Astrocyte (in vitro differentiated cells and primary cell): ENCODE measurements around the gene PROM1. TPM values are rescaled to one million over a fixed set of nuclear protein-coding genes. Genes with fewer than 3 reads are reported as not detected.

ENCODE experiments used
- DNase-seq: peaks from one replicate; pipeline ENCODE4 v3.0.0-alpha.2; 2010; ENCODE audit warnings: low read depth
- FAIRE-seq: peaks from 2 replicates; lab custom pipeline; 2011; peaks lifted over from hg19 to GRCh38; lab: Jason Lieb, UNC
- H2AFZ ChIP-seq: 2 replicates; pipeline ENCODE4 v1.6.0; 2012; ENCODE audit warnings: low read depth, low read length, inconsistent platforms
- H3K27ac ChIP-seq: 2 replicates; pipeline ENCODE4 v1.5.1; 2011; ENCODE audit warnings: low read depth, low read length, inconsistent platforms
- H3K27me3 ChIP-seq: 2 replicates; pipeline ENCODE4 v1.6.0; 2011; ENCODE audit warnings: low read length, inconsistent platforms; ENCODE audit not compliant: insufficient read depth
- H3K36me3 ChIP-seq: 2 replicates; pipeline ENCODE4 v1.5.1; 2011; ENCODE audit warnings: low read length, inconsistent platforms; ENCODE audit not compliant: insufficient read depth
- H3K4me1 ChIP-seq: 2 replicates; pipeline ENCODE4 v1.5.1; 2011; ENCODE audit warnings: low read length, inconsistent platforms; ENCODE audit not compliant: insufficient read depth
- H3K4me2 ChIP-seq: 2 replicates; pipeline ENCODE4 v1.6.0; 2012; ENCODE audit warnings: low read length, inconsistent platforms
- H3K4me3 ChIP-seq: 2 replicates; pipeline ENCODE4 v1.5.1; 2011; ENCODE audit warnings: low read depth, mild to moderate bottlenecking, low read length, inconsistent platforms; ENCODE audit not compliant: insufficient read depth
- H3K79me2 ChIP-seq: 2 replicates; pipeline ENCODE4 v1.6.0; 2012; ENCODE audit warnings: mild to moderate bottlenecking, low read length, inconsistent platforms; ENCODE audit not compliant: insufficient read depth
- H3K9ac ChIP-seq: 2 replicates; pipeline ENCODE4 v1.6.0; 2012; ENCODE audit warnings: mild to moderate bottlenecking, low read length, inconsistent platforms
- H3K9me3 ChIP-seq: 2 replicates; pipeline ENCODE4 v1.5.1; 2012; ENCODE audit warnings: low read depth, mild to moderate bottlenecking, low read length, inconsistent platforms; ENCODE audit not compliant: insufficient read depth
- H4K20me1 ChIP-seq: 2 replicates; pipeline ENCODE4 v1.6.0; 2012; ENCODE audit warnings: low read length, inconsistent platforms; ENCODE audit not compliant: insufficient read depth
- H3K27ac Mint-ChIP-seq: one replicate; pipeline ENCODE4 v1.8.0; 2021; ENCODE audit warnings: mild to moderate bottlenecking, mixed read lengths; ENCODE audit not compliant: unreplicated experiment
- H3K27me3 Mint-ChIP-seq: one replicate; pipeline ENCODE4 v1.8.0; 2021; ENCODE audit warnings: low read depth, mixed read lengths; ENCODE audit not compliant: unreplicated experiment
- H3K36me3 Mint-ChIP-seq: one replicate; pipeline ENCODE4 v1.8.0; 2021; ENCODE audit warnings: low read depth, mixed read lengths; ENCODE audit not compliant: unreplicated experiment
- H3K4me1 Mint-ChIP-seq: one replicate; pipeline ENCODE4 v1.8.0; 2021; ENCODE audit warnings: low read depth, mixed read lengths; ENCODE audit not compliant: unreplicated experiment
- H3K4me3 Mint-ChIP-seq: one replicate; pipeline ENCODE4 v1.8.0; 2021; ENCODE audit warnings: mild to moderate bottlenecking, moderate library complexity, mixed read lengths; ENCODE audit not compliant: unreplicated experiment
- H3K9me3 Mint-ChIP-seq: one replicate; pipeline ENCODE4 v1.8.0; 2021; ENCODE audit warnings: mild to moderate bottlenecking, mixed read lengths; ENCODE audit not compliant: unreplicated experiment
- CTCF ChIP-seq: IDR thresholded peaks from 2 replicates; pipeline ENCODE4 v1.5.1; 2011; ENCODE audit warnings: low read depth, mild to moderate bottlenecking, inconsistent platforms, low read length, moderate library complexity; ENCODE audit not compliant: insufficient read depth
- EZH2 ChIP-seq: IDR thresholded peaks from 2 replicates; pipeline ENCODE4 v1.6.1; 2012; ENCODE audit warnings: mild to moderate bottlenecking, low read length, inconsistent platforms; ENCODE audit not compliant: insufficient read depth
- total RNA-seq: library from RNA; stranded (reverse); gene quantifications from 2 replicates; pipeline ENCODE4 v1.2.1, GENCODE V29; 2021

PROM1 gene
- total RNA-seq, 1 donor from 2014 or later: 34.5 TPM

- H3K9me3 Mint-ChIP-seq: no peaks in the 10 kb centered on the region
- Histone ChIP-seq H2AFZ (no peak overlapping the region), H3K27me3 (no peaks in the 10 kb centered on the region), H3K79me2 (no peaks in the 10 kb centered on the region), H3K9ac (no peak overlapping the region), H3K4me3 (no peak overlapping the region), H3K36me3 (no peaks in the 10 kb centered on the region), H3K27ac (no peak overlapping the region), H4K20me1 (no peaks in the 10 kb centered on the region), H3K9me3 (no peaks in the 10 kb centered on the region), H3K4me1 (peaks cover 10% of the 10 kb centered on the region), H3K4me2 (peak overlapping the region; percentile 51)
- FAIRE-seq (no peak), DNase-seq (peak; percentile 56)
- no peaks in the 10 kb centered on the region for H3K27me3 Mint-ChIP-seq
- no peak overlapping the region for H3K4me3 Mint-ChIP-seq
- peaks cover 13% of the 10 kb centered on the region for H3K36me3 Mint-ChIP-seq
- peak overlapping the region; percentile 59 for H3K27ac Mint-ChIP-seq
- TF ChIP-seq EZH2 (no peak), CTCF (no peak)
- H3K4me1 Mint-ChIP-seq: peaks cover 19% of the 10 kb centered on the region
Measured at GRCh38 chr4:15982842-15983524, 100.8 kb downstream of the PROM1 start.

DNA sequence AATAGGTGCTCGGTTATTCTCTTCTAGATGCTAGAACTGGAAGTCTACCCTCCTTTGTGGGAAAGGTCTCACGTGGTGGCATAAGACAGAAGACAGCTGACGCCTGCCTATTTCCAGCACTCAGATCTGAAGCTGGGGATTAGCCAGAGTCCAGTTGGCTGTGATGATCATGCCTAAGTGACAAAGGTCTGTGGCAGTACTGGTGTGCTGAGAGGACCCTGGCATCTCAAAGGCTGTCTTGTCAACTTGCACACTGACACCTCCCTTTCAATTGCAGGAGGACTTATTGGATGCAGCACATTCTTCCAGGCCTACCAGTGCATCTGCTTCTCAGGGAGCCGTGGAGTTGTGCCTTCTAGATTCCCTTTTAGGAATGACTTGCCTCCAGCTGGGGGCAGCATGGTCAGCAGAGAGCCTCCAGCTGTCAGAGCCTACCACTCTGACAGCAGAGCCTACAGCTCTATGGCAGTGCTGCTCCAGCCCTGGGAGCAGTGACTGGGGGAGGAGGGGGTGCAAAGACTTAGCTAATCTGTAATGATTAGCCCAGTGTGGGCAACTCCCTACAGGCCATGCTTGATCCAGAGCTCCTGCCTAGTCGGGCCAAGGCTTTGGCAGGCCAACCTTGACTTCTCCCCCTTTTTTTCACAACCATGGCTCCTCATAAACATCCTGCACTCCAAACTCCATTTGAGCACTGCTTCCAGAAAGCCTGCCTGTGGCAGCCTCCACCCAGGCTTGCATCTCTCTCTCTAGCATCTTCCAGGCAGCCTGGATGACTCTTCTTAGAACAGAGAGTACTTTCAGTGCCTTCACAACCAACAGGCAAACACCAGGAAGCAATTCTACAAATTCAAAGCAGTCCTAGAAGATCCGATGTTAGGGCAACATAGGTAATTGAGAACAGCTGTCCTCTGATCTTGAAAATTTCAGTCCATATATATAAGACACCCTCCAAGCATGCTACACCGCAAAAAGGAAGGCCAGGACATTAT lies 107.1 kb downstream of the PROM1 start:
- Histone ChIP-seq H3K9me3 (no peaks in the 10 kb centered on the region), H3K4me2 (no peak overlapping the region), H3K79me2 (no peaks in the 10 kb centered on the region), H3K36me3 (no peaks in the 10 kb centered on the region), H2AFZ (no peak overlapping the region), H3K9ac (no peak overlapping the region), H4K20me1 (no peaks in the 10 kb centered on the region), H3K4me3 (no peak overlapping the region), H3K27me3 (no peaks in the 10 kb centered on the region), H3K4me1 (no peaks in the 10 kb centered on the region), H3K27ac (no peak overlapping the region)
- Mint-ChIP-seq H3K27ac (no peak overlapping the region), H3K4me1 (no peaks in the 10 kb centered on the region), H3K36me3 (peaks cover 4% of the 10 kb centered on the region), H3K27me3 (no peaks in the 10 kb centered on the region), H3K9me3 (no peaks in the 10 kb centered on the region), H3K4me3 (no peak overlapping the region)
- no peak for DNase-seq
- FAIRE-seq: no peak
- no peak for TF ChIP-seq EZH2
- TF ChIP-seq CTCF: no peak
